Occipital lobe (tissue), 2 donors: ENCODE measurements around the gene NDUFA8. TPM values are rescaled to one million over a fixed set of nuclear protein-coding genes. Genes with fewer than 3 reads are reported as not detected.
A peak's percentile ranks its signal among the peaks of the same experiment; 100 is the strongest.

Experiments
- DNase-seq: peaks from one replicate; lab custom pipeline; 2025; lab: John Stamatoyannopoulos, UW
- total RNA-seq: library from RNA; depleted of rRNA; stranded (reverse); fragments of >200 nt; gene quantifications from one replicate; pipeline ENCODE4 v1.2.3, GENCODE V29; 2014

NDUFA8 gene
- total RNA-seq: 18.2 TPM

GRCh38 chr9:122159026-122159924 is at the start of gene NDUFA8, which contains the start of gene MORN5:
Gene NDUFA8 (minus strand): TSS chr9:122159779. CDS start chr9:122159677, 102 bp downstream.
Gene MORN5 (plus strand): TSS chr9:122159908. CDS start chr9:122159973, 65 bp downstream.
- DNase-seq: peak; percentile 90

GRCh38 chr9:122207096-122207495 is 47.5 kb upstream of the NDUFA8 start:
- no peak for DNase-seq

- DNase-seq: no peak
Measured at GRCh38 chr9:122206118-122207046, 46.8 kb upstream of the NDUFA8 start.

- no peak for DNase-seq
Measured at GRCh38 chr9:122205176-122205575, 45.6 kb upstream of the NDUFA8 start.

GRCh38 chr9:122204491-122204890 is 44.9 kb upstream of the NDUFA8 start:
- DNase-seq: no peak

GRCh38 chr9:122204055-122204454 is 44.5 kb upstream of the NDUFA8 start:
- DNase-seq: no peak

GRCh38 chr9:122202111-122202510 is 42.5 kb upstream of the NDUFA8 start:
- no peak for DNase-seq

GRCh38 chr9:122201641-122202040 is 42.1 kb upstream of the NDUFA8 start:
- DNase-seq: no peak

- no peak for DNase-seq
Measured at GRCh38 chr9:122200960-122201595, 41.5 kb upstream of the NDUFA8 start.

GRCh38 chr9:122197882-122198281 is 38.3 kb upstream of the NDUFA8 start:
- no peak for DNase-seq

GRCh38 chr9:122197426-122197825 is 37.8 kb upstream of the NDUFA8 start:
- DNase-seq: no peak

GRCh38 chr9:122195875-122196274 is 36.3 kb upstream of the NDUFA8 start:
- DNase-seq: no peak

GRCh38 chr9:122193651-122194050 is 34.1 kb upstream of the NDUFA8 start:
- no peak for DNase-seq

GRCh38 chr9:122192914-122193525 is 33.4 kb upstream of the NDUFA8 start:
- DNase-seq: no peak

GRCh38 chr9:122192261-122192875 is 32.8 kb upstream of the NDUFA8 start:
- DNase-seq: no peak

GRCh38 chr9:122191584-122191983 is 32.0 kb upstream of the NDUFA8 start:
- no peak for DNase-seq

- no peak for DNase-seq
Measured at GRCh38 chr9:122190597-122191381, 31.2 kb upstream of the NDUFA8 start.

GRCh38 chr9:122188369-122188768 is 28.8 kb upstream of the NDUFA8 start:
- DNase-seq: no peak

- DNase-seq: no peak
Measured at GRCh38 chr9:122186777-122187470, 27.3 kb upstream of the NDUFA8 start.
